NB4 (cell line): ENCODE measurements around the gene TMEM248.
"Not testable (repeated sequence)": the region's sequence is repeated elsewhere in the genome, so short reads cannot be mapped to it uniquely, and the experiment has no call there.

Experiments used
- DNase-seq: peaks from one replicate; pipeline ENCODE4 v3.0.0; 2010; ENCODE audit warnings: low read depth
- H3K4me3 ChIP-seq: one replicate; pipeline ENCODE4 v1.5.1; 2011; ENCODE audit warnings: mild to moderate bottlenecking, low read depth, low read length, moderate library complexity
- CTCF ChIP-seq: IDR thresholded peaks from one replicate; pipeline ENCODE4 v1.5.1; 2012; ENCODE audit warnings: low read depth, low read length
- MAX ChIP-seq: IDR thresholded peaks from 2 replicates; pipeline ENCODE4 v1.6.1; 2011; ENCODE audit warnings: low read depth, low read length
- MYC ChIP-seq: IDR thresholded peaks from 2 replicates; pipeline ENCODE4 v1.6.1; 2011; ENCODE audit warnings: low read depth, low read length
- POLR2A ChIP-seq: IDR thresholded peaks from 2 replicates; pipeline ENCODE4 v1.6.1; 2011; ENCODE audit warnings: mild to moderate bottlenecking; ENCODE audit not compliant: insufficient read length; ENCODE audit errors: extremely low read depth

TMEM248 gene

GRCh38 chr7:66905689-66906088 is 15.3 kb upstream of the TMEM248 start:
- H3K4me3 ChIP-seq = no peak overlapping the region
- peak; percentile 30 for DNase-seq
- peak; percentile 40 for TF ChIP-seq CTCF
- no peak for TF ChIP-seq MAX
- TF ChIP-seq MYC = no peak
- TF ChIP-seq POLR2A = no peak

DNA sequence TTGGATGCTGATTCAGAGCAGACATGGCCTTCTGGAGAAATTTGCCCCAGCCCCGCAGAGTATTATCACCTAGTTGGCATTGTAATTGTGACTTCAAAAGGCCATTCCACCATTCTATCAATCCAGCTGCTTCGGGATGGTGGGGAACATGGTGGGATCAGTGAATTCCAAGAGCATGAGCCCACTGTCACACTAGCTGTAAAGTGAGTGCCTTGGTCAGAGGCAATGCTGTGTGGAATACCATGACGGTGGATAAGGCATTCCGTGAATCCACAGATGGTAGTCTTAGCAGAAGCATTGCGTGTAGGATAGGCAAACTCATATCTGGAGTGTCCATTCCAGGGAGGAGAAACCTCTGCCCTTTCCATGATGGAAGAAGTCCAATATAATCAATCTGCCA is 13.3 kb upstream of the TMEM248 start:
- no peak overlapping the region for H3K4me3 ChIP-seq
- TF ChIP-seq MYC (no peak), POLR2A (no peak), MAX (no peak), CTCF (no peak)
- DNase-seq = no peak

DNA sequence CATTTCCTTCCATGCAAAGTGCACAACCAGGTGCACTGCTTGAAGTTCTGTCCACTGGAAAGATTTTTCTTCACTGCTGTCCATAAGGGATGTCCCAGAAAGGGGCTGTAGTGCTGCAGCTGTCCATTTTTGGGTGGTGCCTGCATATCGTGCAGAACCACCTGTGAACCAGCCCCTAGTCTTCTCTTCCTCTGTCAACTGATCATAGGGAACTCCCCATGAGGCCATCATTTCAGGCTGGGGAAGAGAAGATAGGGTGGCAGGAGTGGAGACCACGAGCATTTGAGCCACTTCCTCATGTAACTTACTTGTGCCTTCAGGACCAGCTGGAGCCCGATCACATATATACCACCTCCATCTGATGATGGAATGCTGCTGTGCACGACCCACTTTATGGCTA is 12.4 kb upstream of the TMEM248 start:
- DNase-seq = peak; percentile 40
- H3K4me3 ChIP-seq = not testable (repeated sequence)

GRCh38 chr7:66910789-66911188 is 10.2 kb upstream of the TMEM248 start:
- no peak overlapping the region for H3K4me3 ChIP-seq
- TF ChIP-seq POLR2A (no peak), CTCF (no peak), MYC (no peak), MAX (no peak)
- DNase-seq = no peak

DNA sequence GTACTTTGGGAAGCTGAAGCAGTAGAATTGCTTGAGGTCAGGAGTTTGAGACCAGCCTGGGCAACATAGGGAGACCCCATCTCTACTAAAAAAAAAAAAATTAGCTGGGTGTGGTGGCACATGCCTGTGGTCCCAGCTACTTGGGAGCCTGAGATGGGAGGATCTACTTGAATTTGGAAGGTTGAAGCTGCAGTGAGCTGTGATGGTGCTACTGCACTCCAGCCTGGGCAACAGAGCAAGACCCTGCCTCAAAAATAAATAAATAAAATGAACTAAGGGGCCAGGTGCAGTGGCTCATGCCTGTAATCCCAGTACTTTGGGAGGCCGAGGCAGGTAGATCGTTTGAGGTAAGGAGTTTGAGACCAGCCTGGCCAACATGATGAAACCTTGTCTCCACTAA is 9.8 kb upstream of the TMEM248 start:
- not testable (repeated sequence) for H3K4me3 ChIP-seq, DNase-seq

DNA sequence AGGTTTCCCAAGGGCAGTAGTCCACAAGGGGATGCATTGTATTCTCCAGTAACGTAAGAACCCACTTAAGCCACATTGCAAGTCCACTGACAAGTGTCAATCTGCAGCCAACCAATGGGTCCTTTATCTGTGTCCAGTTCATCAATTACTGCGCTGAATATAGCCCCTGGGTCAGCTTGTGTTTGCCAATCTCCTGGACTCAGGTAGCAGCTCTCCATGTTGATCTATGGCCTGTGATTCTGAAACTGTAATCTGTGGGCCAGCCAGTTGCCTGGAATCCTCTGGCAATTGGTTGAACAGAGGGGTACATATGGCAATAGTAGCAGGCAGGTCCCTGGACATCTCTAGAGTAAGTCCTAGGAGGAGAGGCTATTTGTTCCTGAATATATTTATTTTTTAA is 8.8 kb upstream of the TMEM248 start:
- TF ChIP-seq CTCF = no peak
- no peak for TF ChIP-seq POLR2A
- TF ChIP-seq MAX = no peak
- no peak for TF ChIP-seq MYC
- H3K4me3 ChIP-seq = no peak overlapping the region
- no peak for DNase-seq

- no peak overlapping the region for H3K4me3 ChIP-seq
- no peak for TF ChIP-seq MYC
- TF ChIP-seq CTCF = no peak
- TF ChIP-seq POLR2A = no peak
- no peak for TF ChIP-seq MAX
- DNase-seq = no peak
These were observed 7.6 kb upstream of the TMEM248 start for GRCh38 chr7:66913118-66914037.

GRCh38 chr7:66917904-66918303 is 3.1 kb upstream of the TMEM248 start:
- H3K4me3 ChIP-seq, DNase-seq: not testable (repeated sequence)
